ENCODE results near the gene RGS3. TPM values are rescaled to one million over a fixed set of nuclear protein-coding genes. Genes with fewer than 3 reads are reported as not detected.
A peak's percentile ranks its signal among the peaks of the same experiment; 100 is the strongest.

RGS3 gene
- total RNA-seq, 1 experiment from 2014 or later = 71.1 TPM

DNA sequence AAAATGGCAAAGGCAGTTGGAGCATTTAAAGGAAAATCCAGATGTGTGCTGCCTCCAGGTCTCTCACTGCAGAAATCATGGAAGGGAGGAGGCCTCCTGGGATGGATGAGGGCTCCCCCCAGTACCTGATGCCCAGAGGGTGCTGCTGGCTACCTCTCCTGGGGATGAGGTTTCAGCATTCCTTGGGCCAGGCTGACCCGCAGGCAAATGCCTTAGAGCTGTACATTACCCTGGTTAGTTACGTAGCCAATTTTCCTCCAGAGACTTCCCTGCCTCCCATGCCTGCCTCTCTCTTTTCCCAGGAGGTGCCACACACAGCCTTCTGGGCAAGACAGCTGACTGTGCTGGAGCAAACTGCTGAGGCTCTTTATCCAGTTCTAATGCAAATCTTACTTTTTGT, 65.3 kb downstream of the RGS3 start:
- no peaks in the 10 kb centered on the region for H3K9me3 Mint-ChIP-seq (ENCODE audit: unreplicated experiment)
- POLR2A ChIA-PET = no interaction called here
- H3K4me1 ChIP-seq = peaks cover 25% of the 10 kb centered on the region
- no peaks in the 10 kb centered on the region for H3K9me3 ChIP-seq
- no TSS peak for BruUV-seq (replicated peaks)
- intact Hi-C loops (cut with micrococcal nuclease; ENCODE audit: unreplicated experiment) = loop anchor here (10.0 kb wide), 1 partner anchor 126 kb away; no protein-coding TSS in a partner anchor
- peaks cover 3% of the 10 kb centered on the region for H3K36me3 ChIP-seq (ENCODE audit: control insufficient read depth, insufficient read depth, low read length)
- TF ChIP-seq, protein P1, sequence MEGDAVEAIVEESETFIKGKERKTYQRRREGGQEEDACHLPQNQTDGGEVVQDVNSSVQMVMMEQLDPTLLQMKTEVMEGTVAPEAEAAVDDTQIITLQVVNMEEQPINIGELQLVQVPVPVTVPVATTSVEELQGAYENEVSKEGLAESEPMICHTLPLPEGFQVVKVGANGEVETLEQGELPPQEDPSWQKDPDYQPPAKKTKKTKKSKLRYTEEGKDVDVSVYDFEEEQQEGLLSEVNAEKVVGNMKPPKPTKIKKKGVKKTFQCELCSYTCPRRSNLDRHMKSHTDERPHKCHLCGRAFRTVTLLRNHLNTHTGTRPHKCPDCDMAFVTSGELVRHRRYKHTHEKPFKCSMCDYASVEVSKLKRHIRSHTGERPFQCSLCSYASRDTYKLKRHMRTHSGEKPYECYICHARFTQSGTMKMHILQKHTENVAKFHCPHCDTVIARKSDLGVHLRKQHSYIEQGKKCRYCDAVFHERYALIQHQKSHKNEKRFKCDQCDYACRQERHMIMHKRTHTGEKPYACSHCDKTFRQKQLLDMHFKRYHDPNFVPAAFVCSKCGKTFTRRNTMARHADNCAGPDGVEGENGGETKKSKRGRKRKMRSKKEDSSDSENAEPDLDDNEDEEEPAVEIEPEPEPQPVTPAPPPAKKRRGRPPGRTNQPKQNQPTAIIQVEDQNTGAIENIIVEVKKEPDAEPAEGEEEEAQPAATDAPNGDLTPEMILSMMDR (IDR thresholded peaks at IDR 0.05; ENCODE audit: insufficient read depth in 1 of 2, low read depth in 1 of 2, low read length in 1 of 2, severe bottlenecking in 1 of 2, unreplicated experiment in 1 of 2) = no peak
- H3K4me3 ChIP-seq (ENCODE audit: low read depth, low read length) = no peak overlapping the region
- H3K27me3 ChIP-seq (replicated peaks; ENCODE audit: control insufficient read depth, insufficient read depth, low read length) = no peaks in the 10 kb centered on the region
- H3K4me1 Mint-ChIP-seq (ENCODE audit: low read depth, unreplicated experiment) = peaks cover 22% of the 10 kb centered on the region
- peak overlapping the region; percentile 43 for H3K27ac Mint-ChIP-seq (ENCODE audit: unreplicated experiment)
- H3K27me3 Mint-ChIP-seq (ENCODE audit: insufficient read depth, unreplicated experiment) = no peaks in the 10 kb centered on the region
- DNase-seq = no peak
- no peak overlapping the region for H3K4me3 Mint-ChIP-seq (ENCODE audit: unreplicated experiment)
- peaks cover 80% of the 10 kb centered on the region for H3K36me3 Mint-ChIP-seq (ENCODE audit: insufficient read depth, unreplicated experiment)
- CTCF ChIA-PET = no interaction called here

DNA sequence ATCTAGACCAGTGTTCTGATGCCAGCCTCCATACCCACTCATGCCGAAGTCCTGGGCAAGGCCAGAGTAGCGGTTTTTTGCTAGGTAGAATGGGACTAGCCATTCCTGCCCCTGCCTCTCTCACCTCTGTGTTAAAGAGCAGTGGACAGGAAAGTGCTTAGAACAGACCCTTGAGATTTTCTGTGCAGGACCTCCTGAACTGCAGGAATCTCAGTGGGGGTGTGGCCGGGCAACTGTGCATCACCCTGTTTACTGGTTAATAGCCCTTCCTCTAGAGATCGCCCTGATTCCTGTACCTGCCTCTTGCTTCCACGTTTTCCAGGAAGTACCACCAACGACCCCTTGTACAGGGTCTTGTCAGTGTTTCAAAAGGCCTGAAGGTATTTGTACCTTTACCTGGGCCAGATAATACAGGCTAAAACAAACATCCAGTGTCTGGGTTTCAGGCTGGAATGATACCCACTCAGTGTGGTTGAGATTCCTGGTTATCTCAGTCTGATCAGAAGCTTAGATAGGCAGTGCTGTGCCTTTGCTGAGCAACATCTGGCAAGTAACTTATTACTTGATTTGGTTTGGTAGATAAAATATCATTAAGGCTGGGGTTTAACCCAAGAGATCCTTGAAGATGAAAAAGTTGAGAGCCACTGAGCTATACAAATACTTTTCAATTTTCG, 65.9 kb downstream of the RGS3 start:
- Mint-ChIP-seq H3K27ac (ENCODE audit: unreplicated experiment) (peak overlapping the region; percentile 57), H3K4me1 (ENCODE audit: low read depth, unreplicated experiment) (peaks cover 22% of the 10 kb centered on the region), H3K9me3 (ENCODE audit: unreplicated experiment) (no peaks in the 10 kb centered on the region), H3K36me3 (ENCODE audit: insufficient read depth, unreplicated experiment) (peaks cover 79% of the 10 kb centered on the region), H3K4me3 (ENCODE audit: unreplicated experiment) (no peak overlapping the region), H3K27me3 (ENCODE audit: insufficient read depth, unreplicated experiment) (no peaks in the 10 kb centered on the region)
- CTCF ChIA-PET = no interaction called here
- H3K36me3 ChIP-seq (ENCODE audit: control insufficient read depth, insufficient read depth, low read length) = no peaks in the 10 kb centered on the region; the same call in 1 of the 2 replicates
- no peaks in the 10 kb centered on the region for H3K27me3 ChIP-seq (replicated peaks; ENCODE audit: control insufficient read depth, insufficient read depth, low read length)
- no peaks in the 10 kb centered on the region for H3K9me3 ChIP-seq
- BruUV-seq (replicated peaks) = no TSS peak
- POLR2A ChIA-PET = interaction anchor here (0.6 kb wide), 1 partner anchor 66 kb away, joined by 3 read pairs; the partner anchor contains the start of gene RGS3
- intact Hi-C loops (cut with micrococcal nuclease; ENCODE audit: unreplicated experiment) = loop anchor here (10.0 kb wide), 1 partner anchor 125 kb away; no protein-coding TSS in a partner anchor
- TF ChIP-seq, protein P1 (IDR thresholded peaks at IDR 0.05; ENCODE audit: insufficient read depth in 1 of 2, low read depth in 1 of 2, low read length in 1 of 2, severe bottlenecking in 1 of 2, unreplicated experiment in 1 of 2) = no peak
- DNase-seq = peak; percentile 32 to 58
- H3K4me1 ChIP-seq = peaks cover 25% of the 10 kb centered on the region
- H3K4me3 ChIP-seq (ENCODE audit: low read depth, low read length) = no peak overlapping the region

DNA sequence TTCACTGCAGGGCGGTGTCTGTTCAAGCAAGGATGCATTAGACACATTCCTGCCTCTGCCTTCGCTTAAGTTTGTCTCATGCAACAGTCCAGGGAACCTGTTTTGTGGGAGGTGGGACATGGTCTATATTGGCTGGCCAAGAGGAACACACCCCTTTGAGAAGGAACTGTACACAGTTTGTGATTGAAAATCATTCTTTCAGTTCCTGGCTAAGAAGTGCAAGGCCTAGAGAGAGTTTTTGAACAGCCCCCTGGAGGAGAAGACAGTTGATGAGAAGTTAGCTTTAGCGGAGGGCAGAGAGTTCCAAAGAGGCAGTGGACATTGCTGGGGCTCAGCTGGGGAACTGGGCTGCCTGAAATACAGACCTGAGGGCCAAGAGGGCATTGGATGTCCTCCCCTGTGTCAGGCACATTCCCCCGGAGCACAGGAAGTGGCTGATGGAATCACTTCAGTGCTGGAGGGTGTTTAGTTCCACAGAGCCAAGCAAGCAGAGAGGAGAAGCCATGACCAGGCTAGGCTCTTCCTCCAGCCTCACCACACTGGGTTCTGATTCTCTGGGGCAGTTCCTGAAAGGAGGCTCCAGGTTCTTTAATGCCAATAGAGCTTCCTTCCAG, 66.6 kb downstream of the RGS3 start:
- BruUV-seq (replicated peaks) = TSS peak; percentile 26
- ChIA-PET POLR2A (interaction anchor here (0.6 kb wide), 1 partner anchor 67 kb away, joined by 3 read pairs; the partner anchor contains the start of gene RGS3), CTCF (interaction anchor here (1.0 kb wide), 1 partner anchor 128 kb away, joined by 3 read pairs; no protein-coding TSS in a partner anchor)

More for the DNA sequence above, 66.6 kb downstream of the RGS3 start:
- Histone ChIP-seq H3K27me3 (replicated peaks; ENCODE audit: control insufficient read depth, insufficient read depth, low read length) (no peaks in the 10 kb centered on the region), H3K36me3 (ENCODE audit: control insufficient read depth, insufficient read depth, low read length) (no peaks in the 10 kb centered on the region; the same call in 1 of the 2 replicates), H3K4me1 (peaks cover 25% of the 10 kb centered on the region), H3K4me3 (ENCODE audit: low read depth, low read length) (no peak overlapping the region), H3K9me3 (no peaks in the 10 kb centered on the region)
- H3K9me3 Mint-ChIP-seq (ENCODE audit: unreplicated experiment) = no peaks in the 10 kb centered on the region
- peak overlapping the region; percentile 57 for H3K27ac Mint-ChIP-seq (ENCODE audit: unreplicated experiment)
- peaks cover 72% of the 10 kb centered on the region for H3K36me3 Mint-ChIP-seq (ENCODE audit: insufficient read depth, unreplicated experiment)
- H3K4me3 Mint-ChIP-seq (ENCODE audit: unreplicated experiment) = no peak overlapping the region
- TF ChIP-seq, protein P1 (IDR thresholded peaks at IDR 0.05; ENCODE audit: insufficient read depth in 1 of 2, low read depth in 1 of 2, low read length in 1 of 2, severe bottlenecking in 1 of 2, unreplicated experiment in 1 of 2) = no peak
- peak in 1 of 2 experiments; percentile 14 for DNase-seq
- no peaks in the 10 kb centered on the region for H3K27me3 Mint-ChIP-seq (ENCODE audit: insufficient read depth, unreplicated experiment)
- H3K4me1 Mint-ChIP-seq (ENCODE audit: low read depth, unreplicated experiment) = peaks cover 22% of the 10 kb centered on the region
- intact Hi-C loops (cut with micrococcal nuclease; ENCODE audit: unreplicated experiment) = no loop called here
